ENCODE measurements around the gene MDGA2.

Gene MDGA2

GRCh38 chr14:47485421-47485820, 190.0 kb downstream of the MDGA2 start:
- no peak for DNase-seq (ENCODE audit: low read depth)

GRCh38 chr14:47483449-47483848, 192.0 kb downstream of the MDGA2 start:
- DNase-seq (ENCODE audit: low read depth): no peak

- no peak for DNase-seq (ENCODE audit: low read depth)
Observed at GRCh38 chr14:47471075-47471474, 204.3 kb downstream of the MDGA2 start.

GRCh38 chr14:47466916-47467315, 208.5 kb downstream of the MDGA2 start:
- no peak for DNase-seq (ENCODE audit: low read depth)

GRCh38 chr14:47454025-47454424, 221.4 kb downstream of the MDGA2 start:
- DNase-seq (ENCODE audit: low read depth): no peak

GRCh38 chr14:47447076-47447475, 228.3 kb downstream of the MDGA2 start:
- DNase-seq (ENCODE audit: low read depth): no peak

GRCh38 chr14:47442211-47442610, 233.2 kb downstream of the MDGA2 start:
- DNase-seq (ENCODE audit: low read depth): no peak

- no peak for DNase-seq (ENCODE audit: low read depth)
Observed at GRCh38 chr14:47439953-47440352, 235.5 kb downstream of the MDGA2 start.

- DNase-seq (ENCODE audit: low read depth): no peak
Observed at GRCh38 chr14:47438650-47439140, 236.7 kb downstream of the MDGA2 start.

- DNase-seq (ENCODE audit: low read depth): no peak
Observed at GRCh38 chr14:47435331-47435965, 240.0 kb downstream of the MDGA2 start.

GRCh38 chr14:47427629-47428028, 247.8 kb downstream of the MDGA2 start:
- DNase-seq (ENCODE audit: low read depth): no peak

- DNase-seq (ENCODE audit: low read depth): no peak
Observed at GRCh38 chr14:47425302-47425701, 250.1 kb downstream of the MDGA2 start.

GRCh38 chr14:47422191-47422590, 253.2 kb downstream of the MDGA2 start:
- DNase-seq (ENCODE audit: low read depth): no peak

- no peak for DNase-seq (ENCODE audit: low read depth)
Observed at GRCh38 chr14:47411523-47411922, 263.9 kb downstream of the MDGA2 start.

- no peak for DNase-seq (ENCODE audit: low read depth)
Observed at GRCh38 chr14:47392326-47392725, 283.1 kb downstream of the MDGA2 start.

GRCh38 chr14:47390831-47391504, 284.4 kb downstream of the MDGA2 start:
- no peak for DNase-seq (ENCODE audit: low read depth)

GRCh38 chr14:47389535-47389934, 285.9 kb downstream of the MDGA2 start:
- DNase-seq (ENCODE audit: low read depth): no peak

- DNase-seq (ENCODE audit: low read depth): no peak
Observed at GRCh38 chr14:47366006-47366405, 309.4 kb downstream of the MDGA2 start.

- no peak for DNase-seq (ENCODE audit: low read depth)
Observed at GRCh38 chr14:47365233-47365632, 310.2 kb downstream of the MDGA2 start.

- no peak for DNase-seq (ENCODE audit: low read depth)
Observed at GRCh38 chr14:47353186-47353585, 322.2 kb downstream of the MDGA2 start.

GRCh38 chr14:47346849-47347248, 328.6 kb downstream of the MDGA2 start:
- no peak for DNase-seq (ENCODE audit: low read depth)

- no peak for DNase-seq (ENCODE audit: low read depth)
Observed at GRCh38 chr14:47345016-47345415, 330.4 kb downstream of the MDGA2 start.

GRCh38 chr14:47332939-47333338, 342.5 kb downstream of the MDGA2 start:
- no peak for DNase-seq (ENCODE audit: low read depth)

- no peak for DNase-seq (ENCODE audit: low read depth)
Observed at GRCh38 chr14:47332106-47332505, 343.3 kb downstream of the MDGA2 start.
